CD4-positive, alpha-beta memory T cell (primary cell): ENCODE results near the gene APOBEC3F. TPM values are rescaled to one million over a fixed set of nuclear protein-coding genes. Genes with fewer than 3 reads are reported as not detected.
"Not testable (repeated sequence)": the region's sequence is repeated elsewhere in the genome, so short reads cannot be mapped to it uniquely, and the experiment has no call there.

Source experiments
- CTCF ChIA-PET: fragments of 350-600 bp; sonication (Branson Sonifier 250); formaldehyde crosslinking; loops from one replicate; lab custom pipeline; 2021; ENCODE audit warnings: inconsistent platforms; ENCODE audit not compliant: partially characterized antibody; lab: Charles Lee
- POLR2A ChIA-PET: fragments of 350-600 bp; sonication (Branson Sonifier 250); formaldehyde crosslinking; loops from one replicate; lab custom pipeline; 2021; ENCODE audit not compliant: partially characterized antibody; lab: Charles Lee
- DNase-seq, 5 donors: peaks; one replicate each; pipeline versions ENCODE4 v3.0.0 to v3.0.0-alpha.2; 2020 to 2022; ENCODE audit warnings: mixed read lengths in 1 of 5
- H3K27ac ChIP-seq: one replicate; pipeline ENCODE4 v1.7.0; 2013; ENCODE audit warnings: low read depth, low read length
- H3K27me3 ChIP-seq: 2 replicates; pipeline ENCODE4 v1.7.0; 2013; ENCODE audit warnings: mild to moderate bottlenecking, low read length, moderate library complexity; ENCODE audit not compliant: insufficient read depth
- H3K36me3 ChIP-seq: 2 replicates; pipeline ENCODE4 v1.7.0; 2013; ENCODE audit warnings: mild to moderate bottlenecking, low read length, moderate library complexity; ENCODE audit not compliant: insufficient read depth
- H3K4me1 ChIP-seq: 2 replicates; pipeline ENCODE4 v1.7.0; 2013; ENCODE audit warnings: mild to moderate bottlenecking, low read length, moderate library complexity; ENCODE audit not compliant: insufficient read depth
- H3K4me3 ChIP-seq, 2 donors: one replicate each; pipeline ENCODE4 v1.7.0; 2013; ENCODE audit warnings: low read length in 2 of 2, mild to moderate bottlenecking in 1 of 2
- H3K9me3 ChIP-seq, 2 donors: one replicate each; pipeline ENCODE4 v1.7.0; 2013; ENCODE audit warnings: low read length in 2 of 2, control low read depth in 1 of 2; ENCODE audit not compliant: control insufficient read depth in 1 of 2
- H3K27ac Mint-ChIP-seq, 7 donors: one replicate each; pipeline ENCODE4 v1.8.0; 2020 to 2021; ENCODE audit warnings: mixed read lengths in 7 of 7, mild to moderate bottlenecking in 6 of 7, inconsistent platforms in 3 of 7, moderate library complexity in 3 of 7
- H3K27me3 Mint-ChIP-seq, 2 donors: one replicate each; pipeline ENCODE4 v1.8.0; 2020 to 2021; ENCODE audit warnings: mixed read lengths in 2 of 2
- H3K36me3 Mint-ChIP-seq, 2 donors: one replicate each; pipeline ENCODE4 v1.8.0; 2020 to 2021; ENCODE audit warnings: mixed read lengths in 2 of 2, inconsistent platforms in 1 of 2, mild to moderate bottlenecking in 1 of 2
- H3K4me1 Mint-ChIP-seq, 4 donors: one replicate each; pipeline ENCODE4 v1.8.0; 2020 to 2021; ENCODE audit warnings: mixed read lengths in 4 of 4, mild to moderate bottlenecking in 1 of 4
- H3K4me3 Mint-ChIP-seq, 8 donors: one replicate each; pipeline ENCODE4 v1.8.0; 2020 to 2021; ENCODE audit warnings: mixed read lengths in 8 of 8, mild to moderate bottlenecking in 7 of 8, moderate library complexity in 6 of 8, inconsistent platforms in 3 of 8
- H3K9me3 Mint-ChIP-seq, 8 donors: one replicate each; pipeline ENCODE4 v1.8.0; 2020 to 2021; ENCODE audit warnings: mixed read lengths in 8 of 8, mild to moderate bottlenecking in 5 of 8, inconsistent platforms in 3 of 8, moderate library complexity in 1 of 8
- intact Hi-C: fragments of 100-400 bp; cut with micrococcal nuclease; formaldehyde crosslinking; loops from one replicate; pipeline ENCODE4 v1.15.1; 2023
- polyA plus RNA-seq, 2 donors: library from polyadenylated mRNA; unstranded; fragments of 300-500 nt; fragmentation: Illumina TruSeq; gene quantifications; one replicate each; pipeline ENCODE4 v1.2.3, GENCODE V29; 2021
- total RNA-seq, 2 experiments: library from RNA; stranded (reverse); gene quantifications; one replicate each; pipeline ENCODE4 v1.2.3, GENCODE V29; 2021

Gene APOBEC3F
- total and polyA plus RNA-seq, 4 experiments from 2014 or later: 3.3 to 18.4 (median 16.9) TPM

- no peak overlapping the region for H3K27ac Mint-ChIP-seq
- Histone ChIP-seq H3K27ac (no peak overlapping the region), H3K4me3 (no peak overlapping the region), H3K27me3 (no peaks in the 10 kb centered on the region), H3K4me1 (peaks cover 7% of the 10 kb centered on the region), H3K36me3 (no peaks in the 10 kb centered on the region), H3K9me3 (no peaks in the 10 kb centered on the region)
- ChIA-PET CTCF (no interaction called here), POLR2A (no interaction called here)
- H3K9me3 Mint-ChIP-seq: no peaks in the 10 kb centered on the region
- peaks cover 2 to 7% (median 5%) of the 10 kb centered on the region in 4 donors for H3K4me1 Mint-ChIP-seq
- DNase-seq: no peak
- H3K27me3 Mint-ChIP-seq: no peaks in the 10 kb centered on the region
- H3K4me3 Mint-ChIP-seq: no peak overlapping the region
- intact Hi-C loops: no loop called here
- H3K36me3 Mint-ChIP-seq: no peaks in the 10 kb centered on the region
These were observed 29.5 kb downstream of the APOBEC3F start for GRCh38 chr22:39070186-39070585.

DNA sequence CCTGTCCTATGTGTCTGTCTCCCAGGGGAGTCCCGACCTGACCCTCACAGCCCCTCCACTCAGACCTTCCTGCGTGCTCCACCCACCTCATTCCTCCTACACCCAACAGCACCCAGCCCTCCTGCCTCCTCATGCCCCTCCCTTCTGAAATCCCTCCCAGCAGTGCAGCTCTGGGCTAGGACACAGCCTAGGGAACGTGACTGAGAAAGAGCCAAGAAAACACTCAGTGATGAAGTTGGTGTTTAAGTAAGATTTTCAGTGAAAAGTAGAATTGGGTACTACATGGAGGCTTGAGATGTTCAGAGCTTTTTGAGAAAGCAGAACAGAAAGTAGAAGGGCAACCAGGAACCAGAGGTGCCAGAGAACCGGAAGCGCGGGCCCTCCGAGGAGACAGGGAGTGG lies 31.9 kb downstream of the APOBEC3F start:
- H3K9me3 Mint-ChIP-seq, H3K4me3 Mint-ChIP-seq: not testable (repeated sequence)

GRCh38 chr22:39073981-39074380 lies 33.3 kb downstream of the APOBEC3F start:
- no peak overlapping the region for H3K4me3 Mint-ChIP-seq
- H3K27me3 Mint-ChIP-seq: no peaks in the 10 kb centered on the region
- peaks cover 0 to 5% of the 10 kb centered on the region in 2 donors for H3K36me3 Mint-ChIP-seq
- Histone ChIP-seq H3K9me3 (no peaks in the 10 kb centered on the region), H3K36me3 (no peaks in the 10 kb centered on the region), H3K4me1 (peaks cover 16% of the 10 kb centered on the region), H3K4me3 (no peak overlapping the region), H3K27me3 (no peaks in the 10 kb centered on the region), H3K27ac (no peak overlapping the region)
- no peak for DNase-seq
- H3K27ac Mint-ChIP-seq: peak overlapping the region in 5 of 7 donors; percentile 22 to 68 (median 48)
- intact Hi-C loops: no loop called here
- peaks cover 9 to 30% (median 23%) of the 10 kb centered on the region in 4 donors for H3K4me1 Mint-ChIP-seq
- no peaks in the 10 kb centered on the region for H3K9me3 Mint-ChIP-seq
- ChIA-PET CTCF (no interaction called here), POLR2A (interaction anchor here (0.7 kb wide), 1 partner anchor 89 kb away, joined by 3 read pairs; no protein-coding TSS in a partner anchor)

More for the DNA sequence above, 31.9 kb downstream of the APOBEC3F start:
- H3K36me3 Mint-ChIP-seq, H3K27me3 Mint-ChIP-seq, POLR2A ChIA-PET, H3K36me3 ChIP-seq, H3K4me1 ChIP-seq, H3K27me3 ChIP-seq, H3K4me3 ChIP-seq, H3K9me3 ChIP-seq, intact Hi-C loops, H3K27ac ChIP-seq, DNase-seq, CTCF ChIA-PET: not testable (repeated sequence)
- Mint-ChIP-seq H3K27ac (peak overlapping the region in 1 of 7 donors; percentile 51), H3K4me1 (peaks cover 9 to 17% (median 14%) of the 10 kb centered on the region in 4 donors)

- not testable (repeated sequence) for H3K27me3 Mint-ChIP-seq, H3K27me3 ChIP-seq, H3K4me3 ChIP-seq, H3K9me3 ChIP-seq, H3K9me3 Mint-ChIP-seq, DNase-seq, H3K36me3 ChIP-seq
- Mint-ChIP-seq H3K27ac (peak overlapping the region; percentile 84 to 98 (median 93)), H3K4me3 (peak overlapping the region; percentile 73 to 93 (median 83)), H3K36me3 (peaks cover 15 to 20% of the 10 kb centered on the region in 2 donors), H3K4me1 (peaks cover 20 to 50% (median 35%) of the 10 kb centered on the region in 4 donors)
- intact Hi-C loops: loop anchor here (5.0 kb wide), 1 partner anchor 41 kb away; no protein-coding TSS in a partner anchor
- ChIA-PET CTCF (interaction anchor here (1.1 kb wide), 1 partner anchor 18 kb away, joined by 3 read pairs; no protein-coding TSS in a partner anchor), POLR2A (interaction anchor here (1.0 to 3.3 kb wide), 2 partner anchors 14 to 18 kb away, joined by 3 to 39 read pairs; no protein-coding TSS in a partner anchor)
- Histone ChIP-seq H3K27ac (peak overlapping the region; percentile 96), H3K4me1 (peaks cover 34% of the 10 kb centered on the region)
These were observed 35.7 kb downstream of the APOBEC3F start for GRCh38 chr22:39076155-39077025.

- H3K27me3 Mint-ChIP-seq, H3K9me3 Mint-ChIP-seq, H3K27me3 ChIP-seq, H3K9me3 ChIP-seq: not testable (repeated sequence)
- Histone ChIP-seq H3K27ac (peak within 1 kb of the TSS; percentile 96), H3K4me3 (peak within 1 kb of the TSS; percentile 78 to 86), H3K4me1 (peaks cover 42% of the 10 kb centered on the region), H3K36me3 (peaks cover 13% of the 10 kb centered on the region)
- Mint-ChIP-seq H3K4me1 (peaks cover 22 to 58% (median 42%) of the 10 kb centered on the region in 4 donors), H3K27ac (peak within 1 kb of the TSS; percentile 93 to 98 (median 95)), H3K4me3 (peak within 1 kb of the TSS; percentile 89 to 93 (median 90)), H3K36me3 (peaks cover 18 to 28% of the 10 kb centered on the region in 2 donors)
- ChIA-PET CTCF (interaction anchor here (0.9 to 1.6 kb wide), 2 partner anchors 40 to 209 kb away, joined by 3 to 5 read pairs; no protein-coding TSS in a partner anchor), POLR2A (interaction anchor here (0.6 to 3.3 kb wide), 4 partner anchors 13 to 62 kb away, joined by 3 to 39 read pairs (median 4); no protein-coding TSS in a partner anchor)
- intact Hi-C loops: loop anchor here (5.0 kb wide), 1 partner anchor 40 kb away; no protein-coding TSS in a partner anchor
- DNase-seq: peak; percentile 52 to 83 (median 62)
These were observed 36.6 kb downstream of the APOBEC3F start, which contains the start of gene APOBEC3G for GRCh38 chr22:39077026-39077840. Gene APOBEC3G (plus strand): TSS chr22:39077275. CDS start chr22:39077362, 87 bp downstream.

- peaks cover 22 to 65% (median 46%) of the 10 kb centered on the region in 4 donors for H3K4me1 Mint-ChIP-seq
These were observed 37.2 kb downstream of the APOBEC3F start for GRCh38 chr22:39077912-39078311.

More at GRCh38 chr22:39077912-39078311, 37.2 kb downstream of the APOBEC3F start:
- peaks cover 47% of the 10 kb centered on the region for H3K4me1 ChIP-seq
- Mint-ChIP-seq H3K27ac (peak overlapping the region; percentile 93 to 97 (median 95)), H3K4me3 (peak overlapping the region; percentile 89 to 93 (median 90)), H3K36me3 (peaks cover 18 to 33% of the 10 kb centered on the region in 2 donors)
- H3K36me3 ChIP-seq: peaks cover 13% of the 10 kb centered on the region
- not testable (repeated sequence) for H3K9me3 ChIP-seq, H3K27me3 ChIP-seq, H3K27me3 Mint-ChIP-seq, H3K9me3 Mint-ChIP-seq, DNase-seq
- ChIA-PET POLR2A (interaction anchor here (0.8 to 3.3 kb wide), 5 partner anchors 10 to 63 kb away, joined by 3 to 39 read pairs (median 5); no protein-coding TSS in a partner anchor), CTCF (interaction anchor here (0.9 to 1.6 kb wide), 3 partner anchors 20 to 209 kb away, joined by 3 to 5 read pairs (median 3); no protein-coding TSS in a partner anchor)
- intact Hi-C loops: loop anchor here (5.0 kb wide), 1 partner anchor 39 kb away; no protein-coding TSS in a partner anchor
- peak overlapping the region; percentile 96 for H3K27ac ChIP-seq
- peak overlapping the region; percentile 78 to 86 for H3K4me3 ChIP-seq
